ENCODE data around the gene TBC1D8. TPM values are rescaled to one million over a fixed set of nuclear protein-coding genes. Genes with fewer than 3 reads are reported as not detected.

The TBC1D8 gene
- total and polyA plus RNA-seq, 2 of the 13 experiments (the other 11 are each of a cell fraction or from before 2014, with no cell fraction given): 45.1 to 95.4 TPM

GRCh38 chr2:101121174-101121573 lies 30.0 kb downstream of the TBC1D8 start:
- Histone ChIP-seq H3K4me3 (replicated peaks in 1 of 3; ENCODE audit: insufficient read depth in 1 of 3, low read depth in 2 of 3, low read length in 3 of 3) (peak overlapping the region in 1 of 3 experiments; percentile 1; a peak in 1 of 6 replicates), H3K9me3 (ENCODE audit: low read length) (no peaks in the 10 kb centered on the region), H3K27ac (ENCODE audit: extremely low read length, insufficient read depth, low read length) (peak overlapping the region; percentile 79), H3K79me2 (ENCODE audit: insufficient read depth, low read length) (peaks cover 85% of the 10 kb centered on the region), H3K9ac (ENCODE audit: insufficient read depth, low read depth, low read length) (peak overlapping the region; percentile 41), H3K4me1 (ENCODE audit: insufficient read depth, low read length) (peaks cover 97% of the 10 kb centered on the region), H4K20me1 (ENCODE audit: insufficient read depth, low read length) (no peaks in the 10 kb centered on the region; the same call in 1 of the 2 replicates), H3K4me2 (ENCODE audit: low read depth, low read length) (peak overlapping the region; percentile 52), H2AFZ (ENCODE audit: low read length) (no peak overlapping the region), H3K27me3 (ENCODE audit: control insufficient read depth in 1 of 2, insufficient read depth in 2 of 2, low read length in 2 of 2) (no peaks in the 10 kb centered on the region), H3K36me3 (replicated peaks in 1 of 2; ENCODE audit: control insufficient read depth in 1 of 2, insufficient read depth in 2 of 2, low read length in 2 of 2) (peaks cover 5 to 6% of the 10 kb centered on the region in 2 experiments; a peak in 4 of 5 replicates)
- in situ Hi-C loops (cut with HindIII; ENCODE audit: extremely low pct_ligation_motif_present, low pct_unique_long_range_greater_than_20kb) (no loop called here), intact Hi-C loops (cut with micrococcal nuclease; ENCODE audit: unreplicated experiment) (no loop called here)
- CTCF ChIA-PET (ENCODE audit: low intra/inter-chr PET ratio, low total read pairs): no interaction called here
- DNase-seq (ENCODE audit: low spot score) (no peak), FAIRE-seq (no peak), ATAC-seq (no peak)
- 68% methylated on average over 7 of the region's 7 CpGs for WGBS (ENCODE audit: low lambda C conversion rate)
- POLR2A ChIA-PET: interaction anchor here (1.1 to 3.1 kb wide), 8 partner anchors 9 to 119 kb away, joined by 4 to 39 read pairs (median 8); partner anchors contain the start of genes RPL31 and TBC1D8
- no TSS peak for BruUV-seq (replicated peaks)
- TF ChIP-seq SNAPC5 (CRISPR knock-in tag; IDR thresholded peaks at IDR 0.05; ENCODE audit: borderline replicate concordance) (no peak), STAG1 (CRISPR knock-in tag; IDR thresholded peaks at IDR 0.05) (no peak), ZNF3 (CRISPR knock-in tag; IDR thresholded peaks at IDR 0.05) (no peak), ZNF768 (CRISPR knock-in tag; IDR thresholded peaks at IDR 0.05) (peak; percentile 99), ZNF382 (CRISPR knock-in tag; IDR thresholded peaks at IDR 0.05; ENCODE audit: borderline replicate concordance) (no peak), NFIC (IDR thresholded peaks at IDR 0.05; ENCODE audit: low read length) (no peak), ZNF558 (CRISPR knock-in tag; IDR thresholded peaks at IDR 0.05; ENCODE audit: borderline replicate concordance) (no peak), BORCS8-MEF2B (CRISPR knock-in tag; IDR thresholded peaks at IDR 0.05) (no peak), ZBTB33 (CRISPR knock-in tag; IDR thresholded peaks at IDR 0.05) (0 out of 2 replicates have a peak, but pooled peaks have one; percentile 5), PLSCR1 (CRISPR knock-in tag; IDR thresholded peaks at IDR 0.05; ENCODE audit: borderline replicate concordance) (no peak), ATF7 (IDR thresholded peaks at IDR 0.05) (no peak), ATF7 (CRISPR knock-in tag; IDR thresholded peaks at IDR 0.05) (no peak), ZMYM3 (CRISPR knock-in tag; IDR thresholded peaks at IDR 0.05) (peak; percentile 81), NAIF1 (CRISPR knock-in tag; IDR thresholded peaks at IDR 0.05; ENCODE audit: borderline replicate concordance) (no peak), BHLHE40 (IDR thresholded peaks at IDR 0.05; ENCODE audit: low read length) (0 out of 2 replicates have a peak, but pooled peaks have one; percentile 23), HNRNPL (IDR thresholded peaks at IDR 0.05; ENCODE audit: low read depth, low read length) (no peak), PAX8 (CRISPR knock-in tag; IDR thresholded peaks at IDR 0.05; ENCODE audit: borderline replicate concordance) (no peak), ZNF510 (CRISPR knock-in tag; IDR thresholded peaks at IDR 0.05; ENCODE audit: low read depth) (0 out of 2 replicates have a peak, but pooled peaks have one; percentile 5)

Data from HepG2 (cell line).